GM21825 (cell line): ENCODE results near the gene THSD7B.

ENCODE experiments used
- ATAC-seq: cut with Tn5 transposase; IDR thresholded peaks from one replicate; pipeline ENCODE4 v1.9.1; 2021; ENCODE audit warnings: mild to moderate bottlenecking, moderate library complexity; ENCODE audit not compliant: unreplicated experiment

THSD7B gene

GRCh38 chr2:137123226-137123625 is 357.9 kb downstream of the THSD7B start:
- no peak for ATAC-seq

GRCh38 chr2:137133225-137133624 is 367.9 kb downstream of the THSD7B start:
- ATAC-seq: no peak

- no peak for ATAC-seq
Observed at GRCh38 chr2:137138263-137138662, 372.9 kb downstream of the THSD7B start.

- ATAC-seq: no peak
Observed at GRCh38 chr2:137151731-137152130, 386.4 kb downstream of the THSD7B start.

GRCh38 chr2:137154946-137155345 is 389.6 kb downstream of the THSD7B start:
- no peak for ATAC-seq

- ATAC-seq: no peak
Observed at GRCh38 chr2:137155356-137156104, 390.2 kb downstream of the THSD7B start.

- ATAC-seq: no peak
Observed at GRCh38 chr2:137156221-137156844, 391.0 kb downstream of the THSD7B start.

GRCh38 chr2:137157851-137158250 is 392.5 kb downstream of the THSD7B start:
- no peak for ATAC-seq

- ATAC-seq: no peak
Observed at GRCh38 chr2:137161250-137161649, 395.9 kb downstream of the THSD7B start.

- no peak for ATAC-seq
Observed at GRCh38 chr2:137165968-137166367, 400.6 kb downstream of the THSD7B start.

- no peak for ATAC-seq
Observed at GRCh38 chr2:137167651-137168050, 402.3 kb downstream of the THSD7B start.

- ATAC-seq: no peak
Observed at GRCh38 chr2:137168552-137168951, 403.2 kb downstream of the THSD7B start.

- ATAC-seq: no peak
Observed at GRCh38 chr2:137172162-137172561, 406.8 kb downstream of the THSD7B start.

GRCh38 chr2:137173463-137173862 is 408.1 kb downstream of the THSD7B start:
- no peak for ATAC-seq

- no peak for ATAC-seq
Observed at GRCh38 chr2:137175246-137175645, 409.9 kb downstream of the THSD7B start.

- ATAC-seq: no peak
Observed at GRCh38 chr2:137178951-137179377, 413.6 kb downstream of the THSD7B start.

GRCh38 chr2:137179542-137179941 is 414.2 kb downstream of the THSD7B start:
- no peak for ATAC-seq

GRCh38 chr2:137180012-137180411 is 414.7 kb downstream of the THSD7B start:
- ATAC-seq: no peak

- no peak for ATAC-seq
Observed at GRCh38 chr2:137181370-137181769, 416.0 kb downstream of the THSD7B start.

GRCh38 chr2:137182071-137182470 is 416.7 kb downstream of the THSD7B start:
- no peak for ATAC-seq

- no peak for ATAC-seq
Observed at GRCh38 chr2:137183206-137183898, 418.0 kb downstream of the THSD7B start.
